Right lobe of liver (tissue), 4 donors: ENCODE measurements around the gene ZNF778.

Experiments
- POLR2A ChIP-seq: fragments of 450-650 bp; IDR thresholded peaks from one replicate; pipeline ENCODE4 v1.6.1; 2017; ENCODE audit warnings: antibody characterized with exemption, mild to moderate bottlenecking
- TF ChIP-seq, protein P1 (sequence below), 4 donors: fragments of 200-600 bp in 3 of 4; fragments of 450-650 bp in 1 of 4; IDR thresholded peaks; one replicate each; pipeline versions ENCODE4 v1.5.1 to v1.8.0; 2016 to 2022; ENCODE audit warnings: antibody characterized with exemption in 4 of 4, mild to moderate bottlenecking in 2 of 4
- donor health status: DM: no; HTN: no; CAD: no.
- donor health status: DM: no; HTN: no; CAD: no.
- donor health status: DM: no; HTN: yes; CAD: no.

DNA sequence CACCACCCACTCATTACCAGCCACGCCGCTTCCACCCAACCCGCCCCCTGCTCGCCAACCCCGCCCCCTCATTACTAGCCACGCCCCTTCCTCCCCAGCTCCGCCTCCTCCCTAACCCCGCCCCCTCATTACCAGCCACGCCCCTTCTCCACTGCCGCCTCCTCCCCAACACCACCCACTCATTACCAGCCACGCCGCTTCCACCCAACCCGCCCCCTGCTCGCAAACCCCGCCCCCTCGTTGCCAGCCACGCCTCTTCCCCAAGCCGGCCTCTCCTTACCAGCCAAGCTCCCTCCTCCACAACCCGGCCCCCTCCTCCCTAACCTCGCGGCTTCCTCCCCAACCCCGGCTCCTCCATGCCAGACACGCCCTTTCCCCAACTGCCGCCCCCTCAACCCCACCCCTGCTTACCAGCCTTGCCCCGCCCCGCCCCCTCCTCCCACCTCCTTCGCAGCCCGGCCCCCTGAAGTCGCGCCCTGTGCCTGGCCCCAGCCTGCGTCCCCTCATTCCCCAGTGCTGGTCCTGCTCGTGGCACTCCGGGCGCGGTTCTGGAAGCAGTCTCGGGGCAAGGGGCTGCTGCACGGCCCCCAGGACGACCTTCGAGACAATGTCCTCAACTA lies 24.4 kb upstream of the ZNF778 start:
- TF ChIP-seq, protein P1, sequence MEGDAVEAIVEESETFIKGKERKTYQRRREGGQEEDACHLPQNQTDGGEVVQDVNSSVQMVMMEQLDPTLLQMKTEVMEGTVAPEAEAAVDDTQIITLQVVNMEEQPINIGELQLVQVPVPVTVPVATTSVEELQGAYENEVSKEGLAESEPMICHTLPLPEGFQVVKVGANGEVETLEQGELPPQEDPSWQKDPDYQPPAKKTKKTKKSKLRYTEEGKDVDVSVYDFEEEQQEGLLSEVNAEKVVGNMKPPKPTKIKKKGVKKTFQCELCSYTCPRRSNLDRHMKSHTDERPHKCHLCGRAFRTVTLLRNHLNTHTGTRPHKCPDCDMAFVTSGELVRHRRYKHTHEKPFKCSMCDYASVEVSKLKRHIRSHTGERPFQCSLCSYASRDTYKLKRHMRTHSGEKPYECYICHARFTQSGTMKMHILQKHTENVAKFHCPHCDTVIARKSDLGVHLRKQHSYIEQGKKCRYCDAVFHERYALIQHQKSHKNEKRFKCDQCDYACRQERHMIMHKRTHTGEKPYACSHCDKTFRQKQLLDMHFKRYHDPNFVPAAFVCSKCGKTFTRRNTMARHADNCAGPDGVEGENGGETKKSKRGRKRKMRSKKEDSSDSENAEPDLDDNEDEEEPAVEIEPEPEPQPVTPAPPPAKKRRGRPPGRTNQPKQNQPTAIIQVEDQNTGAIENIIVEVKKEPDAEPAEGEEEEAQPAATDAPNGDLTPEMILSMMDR (IDR thresholded peaks at IDR 0.05): no peak
- no peak for TF ChIP-seq POLR2A
